Coronary artery (tissue), 2 donors: ENCODE data around the gene IGFBP7.
A peak's percentile ranks its signal among the peaks of the same experiment; 100 is the strongest.
"Not testable (repeated sequence)": the region's sequence is repeated elsewhere in the genome, so short reads cannot be mapped to it uniquely, and the experiment has no call there.

Experiments used
- DNase-seq: peaks from one replicate; pipeline ENCODE4 v3.0.0-alpha.2; 2017; ENCODE audit warnings: low spot score
- H3K27ac ChIP-seq, 2 donors: fragments of 200-600 bp; sonication (generic); one replicate each; pipeline ENCODE4 v1.5.1; 2016 to 2019
- H3K4me3 ChIP-seq: fragments of 200-600 bp; sonication (generic); 2 replicates; pipeline ENCODE4 v1.5.1; 2016; ENCODE audit warnings: mild to moderate bottlenecking, moderate library complexity
- CTCF ChIP-seq: fragments of 200-600 bp; sonication (generic); IDR thresholded peaks from one replicate; pipeline ENCODE4 v1.5.1; 2019; ENCODE audit warnings: antibody characterized with exemption

IGFBP7 gene

GRCh38 chr4:57053508-57053907 lies 56.7 kb downstream of the IGFBP7 start:
- H3K27ac ChIP-seq, result peak overlapping the region; percentile 53 to 84
- TF ChIP-seq CTCF, result no peak
- H3K4me3 ChIP-seq, result no peak overlapping the region
- no peak for DNase-seq

- DNase-seq, result no peak
- H3K27ac ChIP-seq, result peak overlapping the region; percentile 54 to 84
- TF ChIP-seq CTCF, result no peak
These were observed 58.7 kb downstream of the IGFBP7 start for GRCh38 chr4:57051524-57051923.

GRCh38 chr4:57051095-57051494 lies 59.1 kb downstream of the IGFBP7 start:
- DNase-seq, result no peak
- TF ChIP-seq CTCF, result no peak
- Histone ChIP-seq H3K4me3 (no peak overlapping the region), H3K27ac (peak overlapping the region; percentile 54 to 84)

More at GRCh38 chr4:57051524-57051923, 58.7 kb downstream of the IGFBP7 start:
- H3K4me3 ChIP-seq, result no peak overlapping the region

GRCh38 chr4:57048590-57049304 lies 61.4 kb downstream of the IGFBP7 start:
- TF ChIP-seq CTCF, result no peak
- Histone ChIP-seq H3K4me3 (no peak overlapping the region), H3K27ac (peak overlapping the region; percentile 62 to 69)
- DNase-seq, result no peak

GRCh38 chr4:57047046-57047445 lies 63.1 kb downstream of the IGFBP7 start:
- not testable (repeated sequence) for H3K4me3 ChIP-seq, DNase-seq
- peak overlapping the region; percentile 44 to 95 for H3K27ac ChIP-seq

- no peak for DNase-seq
- H3K27ac ChIP-seq, result peak overlapping the region; percentile 83 to 95
These were observed 65.2 kb downstream of the IGFBP7 start for GRCh38 chr4:57044996-57045395.

GRCh38 chr4:57044279-57044678 lies 65.9 kb downstream of the IGFBP7 start:
- no peak for TF ChIP-seq CTCF
- no peak for DNase-seq
- Histone ChIP-seq H3K4me3 (peak overlapping the region; percentile 49), H3K27ac (peak overlapping the region; percentile 83 to 95)

More at GRCh38 chr4:57044996-57045395, 65.2 kb downstream of the IGFBP7 start:
- no peak overlapping the region for H3K4me3 ChIP-seq
- TF ChIP-seq CTCF, result no peak
